Spleen (tissue), 7 donors: ENCODE results near the gene ZCCHC3.

Source experiments
- POLR2AphosphoS5 ChIP-seq, 3 donors: sonication (generic); formaldehyde crosslinking; IDR thresholded peaks; one replicate each; pipeline ENCODE4 v1.5.1; 2017; ENCODE audit warnings: antibody characterized with exemption in 3 of 3
- TF ChIP-seq, protein P1 (sequence below), 11 experiments: fragments of 200-600 bp in 7 of 11; fragments of 450-650 bp in 4 of 11; sonication (generic) in 4 of 11; IDR thresholded peaks in 8 of 11; conservative IDR thresholded peaks in 3 of 11; 1 replicate in 7 of 11; 2 replicates in 4 of 11; pipeline versions ENCODE4 v1.4.0 to v1.8.0; 2016 to 2021; ENCODE audit warnings: antibody characterized with exemption in 11 of 11, inconsistent platforms in 4 of 11, mild to moderate bottlenecking in 1 of 11
- donor health status: DM: no; HTN: no; CAD: no; lungs with moderate emphysema.
- donor health status: DM: no; HTN: no; CAD: no.
- donor health status: DM: no; HTN: no; CAD: no.

DNA sequence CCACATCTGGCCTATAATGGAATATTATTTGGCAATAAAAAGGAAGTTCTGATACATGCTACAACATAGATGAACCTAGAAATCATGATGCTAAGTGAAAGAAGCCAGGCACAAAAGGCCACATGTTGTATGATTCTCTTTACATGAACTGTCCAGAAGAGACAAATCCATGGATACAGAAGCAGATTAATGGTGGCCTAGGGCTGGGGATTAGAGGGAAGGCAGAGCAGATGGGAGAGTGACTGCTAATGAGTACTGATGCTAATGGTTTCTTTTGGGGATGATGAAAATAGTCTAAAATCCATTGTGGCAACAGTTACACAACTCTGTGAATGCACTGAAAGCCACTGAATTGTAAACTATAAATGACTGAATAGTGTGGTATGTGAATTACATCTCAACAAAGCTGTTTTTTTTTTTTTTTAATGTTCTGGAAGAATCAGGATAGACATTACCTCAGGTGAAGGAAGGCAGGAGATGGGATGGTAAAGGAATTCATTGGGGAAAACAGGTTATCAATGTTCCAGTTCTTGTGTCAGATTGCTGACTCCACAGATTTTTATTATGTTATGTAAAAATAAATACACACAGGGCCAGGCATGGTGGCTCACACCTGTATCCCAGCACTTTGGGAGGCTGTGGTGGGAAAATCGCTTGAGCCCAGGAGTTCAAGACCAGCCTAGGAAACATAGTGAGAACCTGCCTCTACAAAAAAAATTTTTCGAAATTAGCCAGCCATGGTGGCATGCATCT lies 19.1 kb downstream of the ZCCHC3 start:
- TF ChIP-seq, protein P1, sequence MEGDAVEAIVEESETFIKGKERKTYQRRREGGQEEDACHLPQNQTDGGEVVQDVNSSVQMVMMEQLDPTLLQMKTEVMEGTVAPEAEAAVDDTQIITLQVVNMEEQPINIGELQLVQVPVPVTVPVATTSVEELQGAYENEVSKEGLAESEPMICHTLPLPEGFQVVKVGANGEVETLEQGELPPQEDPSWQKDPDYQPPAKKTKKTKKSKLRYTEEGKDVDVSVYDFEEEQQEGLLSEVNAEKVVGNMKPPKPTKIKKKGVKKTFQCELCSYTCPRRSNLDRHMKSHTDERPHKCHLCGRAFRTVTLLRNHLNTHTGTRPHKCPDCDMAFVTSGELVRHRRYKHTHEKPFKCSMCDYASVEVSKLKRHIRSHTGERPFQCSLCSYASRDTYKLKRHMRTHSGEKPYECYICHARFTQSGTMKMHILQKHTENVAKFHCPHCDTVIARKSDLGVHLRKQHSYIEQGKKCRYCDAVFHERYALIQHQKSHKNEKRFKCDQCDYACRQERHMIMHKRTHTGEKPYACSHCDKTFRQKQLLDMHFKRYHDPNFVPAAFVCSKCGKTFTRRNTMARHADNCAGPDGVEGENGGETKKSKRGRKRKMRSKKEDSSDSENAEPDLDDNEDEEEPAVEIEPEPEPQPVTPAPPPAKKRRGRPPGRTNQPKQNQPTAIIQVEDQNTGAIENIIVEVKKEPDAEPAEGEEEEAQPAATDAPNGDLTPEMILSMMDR (IDR thresholded peaks at IDR 0.05 in 8 of 11, conservative IDR thresholded peaks at IDR 0.05 in 3 of 11): no peak
- TF ChIP-seq POLR2AphosphoS5 (IDR thresholded peaks at IDR 0.05): no peak
